Activated CD8-positive, alpha-beta memory T cell treated with anti-CD3 and anti-CD28 coated beads, Interleukin-2, amount 50 U/mL, for 1 hour (primary cell): ENCODE measurements around the gene SCG3.
"Not testable (repeated sequence)": the region's sequence is repeated elsewhere in the genome, so short reads cannot be mapped to it uniquely, and the experiment has no call there.

Source experiments
- DNase-seq: peaks from one replicate; pipeline ENCODE4 v3.0.0-alpha.2; 2020; ENCODE audit errors: extremely low read depth

Gene SCG3

GRCh38 chr15:51681303-51681963 lies at the start of gene SCG3:
TSS of gene SCG3 (plus strand) at chr15:51681503. CDS start at chr15:51681756, 253 bp downstream.
- peak; percentile 4 for DNase-seq

- DNase-seq: no peak
Observed at GRCh38 chr15:51634591-51635198, 46.6 kb upstream of the SCG3 start.

- DNase-seq: no peak
Observed at GRCh38 chr15:51641490-51642130, 39.7 kb upstream of the SCG3 start.

- DNase-seq: no peak
Observed at GRCh38 chr15:51642696-51643095, 38.6 kb upstream of the SCG3 start.

- no peak for DNase-seq
Observed at GRCh38 chr15:51647128-51647562, 34.2 kb upstream of the SCG3 start.

GRCh38 chr15:51648101-51648500 lies 33.2 kb upstream of the SCG3 start:
- DNase-seq: not testable (repeated sequence)

- not testable (repeated sequence) for DNase-seq
Observed at GRCh38 chr15:51648643-51649042, 32.7 kb upstream of the SCG3 start.

- peak; percentile 16 for DNase-seq
Observed at GRCh38 chr15:51649659-51650521, 31.4 kb upstream of the SCG3 start.

GRCh38 chr15:51652084-51652668 lies 29.1 kb upstream of the SCG3 start:
- no peak for DNase-seq

- DNase-seq: not testable (repeated sequence)
Observed at GRCh38 chr15:51655401-51656057, 25.8 kb upstream of the SCG3 start.

GRCh38 chr15:51658664-51659063 lies 22.6 kb upstream of the SCG3 start:
- DNase-seq: no peak

GRCh38 chr15:51661072-51661471 lies 20.2 kb upstream of the SCG3 start:
- no peak for DNase-seq

- DNase-seq: no peak
Observed at GRCh38 chr15:51667478-51667877, 13.8 kb upstream of the SCG3 start.

GRCh38 chr15:51668446-51668845 lies 12.9 kb upstream of the SCG3 start:
- no peak for DNase-seq

- DNase-seq: no peak
Observed at GRCh38 chr15:51669381-51669780, 11.9 kb upstream of the SCG3 start.

- DNase-seq: no peak
Observed at GRCh38 chr15:51672155-51672687, 9.1 kb upstream of the SCG3 start.

- no peak for DNase-seq
Observed at GRCh38 chr15:51672913-51673857, 8.1 kb upstream of the SCG3 start.

GRCh38 chr15:51675234-51675633 lies 6.1 kb upstream of the SCG3 start:
- no peak for DNase-seq

GRCh38 chr15:51677021-51677420 lies 4.3 kb upstream of the SCG3 start:
- no peak for DNase-seq

GRCh38 chr15:51677452-51677851 lies 3.9 kb upstream of the SCG3 start:
- no peak for DNase-seq
